Measurements from ENCODE around the gene RIMS3.
"Not testable (repeated sequence)": the region's sequence is repeated elsewhere in the genome, so short reads cannot be mapped to it uniquely, and the experiment has no call there.

The RIMS3 gene

DNA sequence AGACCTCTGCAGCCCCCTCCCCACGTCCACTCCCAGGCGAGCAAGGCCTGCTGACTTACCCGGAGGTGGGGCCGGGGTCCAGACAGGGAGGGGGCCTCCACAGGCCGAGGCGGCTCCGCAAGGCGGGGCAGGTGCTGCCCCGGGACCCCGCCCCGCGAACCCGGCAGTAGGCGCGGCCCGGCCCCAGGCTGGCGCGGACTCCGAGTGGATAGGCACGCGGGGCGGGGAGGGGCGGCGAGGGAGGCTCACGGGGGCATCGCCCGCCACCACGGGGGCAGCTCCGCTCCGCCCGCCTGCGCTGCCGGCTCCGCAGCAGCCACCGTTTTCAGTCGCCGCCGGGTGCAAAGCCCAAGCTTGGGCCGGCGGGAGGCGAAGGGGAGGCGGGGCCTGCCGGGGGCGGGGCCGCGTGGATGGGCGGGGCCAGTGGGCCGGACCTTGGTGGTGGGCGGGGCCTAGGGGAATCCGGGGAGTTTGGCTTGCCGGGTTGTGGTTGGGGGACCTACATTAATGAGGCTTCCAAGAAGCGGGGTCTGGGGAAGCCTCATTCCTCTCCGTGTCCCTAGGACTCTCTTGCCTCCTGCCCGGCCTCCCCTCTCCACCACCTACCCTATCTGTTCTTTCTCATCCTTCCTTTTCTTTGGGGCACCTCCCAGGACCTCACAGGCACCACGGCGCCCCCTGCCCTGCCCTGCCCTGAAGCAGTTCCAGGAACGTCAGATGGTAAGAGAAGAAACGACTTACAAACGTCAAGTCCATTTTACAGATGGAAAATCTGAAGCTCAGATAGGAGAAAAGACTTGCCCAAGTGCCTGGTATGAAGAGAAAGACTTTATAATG, at the start of gene RIMS3:
Gene RIMS3 (minus strand): TSS at position 348 of the 837 bp plus-strand sequence. CDS start 23,757 bp downstream, outside the sequence.
- peak; percentile 71 for DNase-seq

DNA sequence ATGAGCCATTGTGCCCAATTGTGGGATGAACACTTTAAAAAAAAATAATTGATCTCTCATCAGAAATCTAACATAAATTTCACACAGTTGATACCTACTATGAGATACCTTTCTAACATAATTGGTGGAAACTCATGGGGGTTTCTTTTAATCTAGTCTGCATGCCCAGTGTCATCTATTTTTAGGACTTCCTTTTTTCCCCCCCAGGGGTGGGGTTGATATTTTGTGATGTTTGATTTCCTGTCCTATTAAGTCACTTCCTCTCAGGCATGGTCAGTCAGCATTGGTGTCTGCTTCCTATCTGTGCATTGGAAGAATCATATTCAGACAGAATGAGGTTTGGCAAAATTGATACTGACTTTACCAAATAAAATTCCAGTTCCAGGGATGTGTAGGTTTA, 47.5 kb upstream of the RIMS3 start:
- DNase-seq, result no peak

DNA sequence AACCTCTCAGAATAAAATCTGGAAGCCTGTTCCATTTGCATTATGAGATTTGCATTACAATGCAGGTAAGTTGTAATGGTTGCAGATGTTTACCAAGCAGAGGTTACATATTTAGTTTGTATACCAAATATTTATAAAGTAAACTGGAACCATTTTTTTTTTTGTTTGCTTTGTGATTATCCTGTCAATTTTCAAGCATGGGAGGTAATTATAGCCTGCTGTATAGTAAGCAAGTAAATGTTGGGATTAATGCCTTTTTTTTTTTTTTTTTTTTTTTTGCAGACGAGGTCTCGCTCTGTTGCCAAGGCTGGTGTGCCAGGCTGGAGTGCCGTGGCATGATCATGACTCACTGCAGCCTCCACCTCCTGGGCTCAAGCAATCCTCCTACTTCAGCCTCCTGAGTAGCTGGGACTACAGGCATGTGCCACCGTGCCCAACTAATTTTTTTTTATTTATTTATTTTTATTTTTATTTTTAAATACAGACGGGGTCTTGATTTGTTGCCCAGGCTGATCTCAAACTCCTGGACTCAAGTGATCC, 47.0 kb upstream of the RIMS3 start:
- DNase-seq, result no peak

DNA sequence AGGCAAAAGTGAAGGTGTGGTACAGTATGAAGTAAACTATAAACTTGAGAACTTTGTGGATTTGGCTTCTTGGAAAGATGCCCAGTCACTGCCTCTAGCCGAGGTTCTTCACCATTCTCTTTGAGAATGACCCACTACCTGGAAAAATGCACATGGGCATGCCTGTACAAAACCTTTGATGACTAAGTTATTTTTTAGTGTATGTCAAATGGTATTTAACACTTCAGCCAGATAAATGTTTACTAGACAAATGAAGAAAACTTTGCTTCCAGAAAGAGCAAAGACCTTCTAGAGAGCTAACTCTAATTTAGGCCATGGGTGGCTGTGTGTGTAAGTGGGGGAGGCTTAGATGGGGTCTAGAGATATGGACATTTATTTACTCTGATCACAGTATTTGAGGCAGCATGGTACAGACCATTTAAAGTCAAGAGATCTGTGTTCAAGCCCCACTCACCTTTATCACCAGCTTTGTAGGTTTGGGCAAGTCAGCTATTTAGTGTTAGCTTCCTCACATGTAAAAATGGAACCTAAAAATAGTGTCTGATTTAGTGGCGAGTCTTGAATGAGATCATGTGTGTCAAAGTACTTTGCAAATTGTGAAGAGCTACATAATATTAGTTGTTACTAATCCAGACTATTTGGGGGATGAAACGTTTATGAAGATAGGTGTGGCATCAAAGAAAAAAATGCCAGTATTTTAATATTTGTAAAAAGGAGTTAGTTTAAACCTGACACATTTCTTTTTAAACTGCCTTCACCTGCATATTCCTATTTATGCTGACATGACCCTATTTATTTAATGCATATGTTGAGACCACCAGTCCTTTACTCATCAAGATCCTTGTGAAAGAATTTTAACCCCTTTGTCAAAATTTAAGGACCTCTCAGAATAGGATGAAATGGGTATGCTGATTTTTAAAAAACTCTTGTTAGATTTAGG, 46.3 kb upstream of the RIMS3 start:
- no peak for DNase-seq

DNA sequence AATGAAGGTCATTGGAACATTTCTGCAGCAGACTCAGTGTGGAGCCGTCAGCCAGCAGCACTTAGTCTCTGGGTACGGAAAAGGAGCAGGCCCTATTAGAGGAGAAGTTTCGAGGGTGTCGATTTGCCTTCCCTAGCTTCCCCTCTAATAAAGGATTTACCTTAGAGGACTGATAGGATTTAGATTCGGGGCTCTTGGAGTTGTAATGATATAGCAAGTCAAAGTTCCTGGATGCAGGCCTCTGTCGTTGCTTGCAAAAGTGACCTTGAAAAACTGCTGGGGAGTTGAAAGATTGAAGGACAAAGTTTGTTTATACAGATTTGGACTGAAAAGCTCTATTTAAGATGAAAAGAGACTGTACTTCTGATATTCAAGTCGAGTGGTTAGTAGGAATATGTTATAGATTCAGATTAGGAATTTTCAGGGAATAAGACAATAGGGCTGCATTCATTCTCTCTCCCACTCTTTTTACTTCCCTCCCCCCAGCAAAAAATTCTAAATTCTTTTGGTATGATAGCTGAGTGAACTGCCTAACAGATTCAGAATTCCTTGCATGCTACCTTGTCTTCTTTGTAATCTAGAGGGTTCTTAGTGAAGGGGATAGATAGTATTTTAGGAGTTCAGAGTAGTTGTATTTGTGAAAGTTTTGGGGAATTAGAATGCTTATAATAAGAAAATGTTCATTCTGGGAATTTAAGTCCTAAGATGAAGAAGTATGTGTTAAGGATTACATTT, 45.3 kb upstream of the RIMS3 start:
- no peak for DNase-seq

DNA sequence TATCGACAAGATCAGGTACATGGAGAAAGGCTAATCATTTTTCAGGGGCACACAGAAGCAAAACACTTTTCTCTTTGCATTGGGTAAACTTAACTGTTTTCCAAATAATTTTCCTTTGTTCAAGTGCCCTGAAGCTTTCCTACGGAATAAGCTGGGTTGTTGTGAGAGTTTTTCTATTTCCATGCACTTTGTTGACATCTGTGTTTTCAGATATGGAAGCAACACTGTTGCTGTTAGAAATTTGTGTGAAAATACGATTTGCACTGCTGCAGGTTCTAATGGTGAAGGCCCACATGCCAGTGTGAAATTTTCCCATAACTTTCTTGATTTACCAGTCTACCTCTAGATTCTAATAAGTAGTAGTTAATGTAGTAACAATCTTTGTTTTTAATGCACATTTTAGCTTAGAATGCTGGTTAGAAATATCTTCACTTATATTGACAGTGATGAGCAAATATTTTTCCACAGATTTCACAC, 44.4 kb upstream of the RIMS3 start:
- DNase-seq, result no peak

DNA sequence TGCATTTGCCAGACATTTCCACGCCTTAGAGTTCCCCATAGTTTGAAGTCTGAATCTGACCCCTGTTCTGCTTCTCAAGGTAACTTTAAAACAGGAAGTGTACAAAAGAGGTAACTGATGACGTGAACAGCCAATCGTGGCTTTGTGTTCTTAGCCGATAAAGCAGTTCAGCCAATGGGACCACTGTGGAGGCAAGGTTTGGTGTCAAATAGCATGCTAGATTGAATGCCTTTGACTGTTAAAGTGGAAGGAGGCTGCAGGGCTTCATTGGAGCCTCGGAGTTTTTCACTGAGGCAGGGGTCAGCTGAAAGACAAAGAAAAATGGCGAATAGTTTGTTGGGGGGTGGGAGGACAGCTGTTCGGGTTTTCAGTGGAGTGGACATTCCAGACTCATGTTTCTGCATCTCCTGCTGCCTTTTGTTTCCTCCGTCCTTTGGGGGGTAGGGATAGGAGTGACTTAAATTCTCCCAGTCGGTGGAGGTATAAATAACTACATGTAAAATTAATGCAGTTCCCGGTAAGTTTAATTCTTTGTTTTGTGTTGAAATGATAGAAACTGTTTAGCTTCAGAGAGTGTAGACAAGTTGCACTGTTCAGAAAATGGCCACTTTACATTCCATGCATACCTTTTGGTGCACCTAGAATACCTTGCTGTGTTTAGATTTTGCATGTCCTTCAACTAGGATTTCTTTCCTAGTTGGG, 43.8 kb upstream of the RIMS3 start:
- DNase-seq, result peak; percentile 97

DNA sequence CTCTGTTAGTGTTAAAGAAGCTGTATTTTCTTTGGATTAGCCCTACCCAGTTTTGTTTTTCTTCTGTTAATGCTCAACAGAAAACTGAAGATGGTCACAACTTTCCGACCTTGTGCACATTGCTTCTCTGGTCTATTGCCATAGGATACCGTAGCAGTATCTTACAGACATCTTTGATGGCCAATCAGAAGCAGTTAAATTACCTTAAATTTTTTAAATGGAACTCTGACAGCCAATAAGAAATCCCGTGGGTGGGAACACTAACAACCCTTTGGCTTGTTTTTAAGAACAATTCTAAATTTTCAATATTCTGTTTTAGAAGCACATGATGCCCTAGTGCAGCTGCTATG, 43.2 kb upstream of the RIMS3 start:
- peak; percentile 96 for DNase-seq

DNA sequence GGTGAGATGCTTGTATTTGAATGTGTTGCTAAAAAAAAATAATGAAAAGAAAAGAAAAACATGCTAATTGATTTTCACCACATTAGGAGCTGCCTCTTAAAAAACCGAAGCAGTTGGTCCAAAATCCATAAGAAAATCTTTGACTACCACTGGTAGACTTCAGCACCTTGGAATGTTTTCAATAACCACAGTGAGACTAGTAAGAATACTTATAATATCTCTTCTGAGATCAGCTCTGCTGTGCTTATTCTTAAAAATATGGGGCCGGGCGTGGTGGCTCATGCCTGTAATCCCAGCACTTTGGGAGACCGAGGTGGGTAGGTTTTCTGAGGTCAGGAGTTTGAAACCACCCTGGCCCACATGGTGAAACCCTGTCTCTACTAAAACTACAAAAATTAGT, 41.1 kb upstream of the RIMS3 start:
- no peak for DNase-seq

DNA sequence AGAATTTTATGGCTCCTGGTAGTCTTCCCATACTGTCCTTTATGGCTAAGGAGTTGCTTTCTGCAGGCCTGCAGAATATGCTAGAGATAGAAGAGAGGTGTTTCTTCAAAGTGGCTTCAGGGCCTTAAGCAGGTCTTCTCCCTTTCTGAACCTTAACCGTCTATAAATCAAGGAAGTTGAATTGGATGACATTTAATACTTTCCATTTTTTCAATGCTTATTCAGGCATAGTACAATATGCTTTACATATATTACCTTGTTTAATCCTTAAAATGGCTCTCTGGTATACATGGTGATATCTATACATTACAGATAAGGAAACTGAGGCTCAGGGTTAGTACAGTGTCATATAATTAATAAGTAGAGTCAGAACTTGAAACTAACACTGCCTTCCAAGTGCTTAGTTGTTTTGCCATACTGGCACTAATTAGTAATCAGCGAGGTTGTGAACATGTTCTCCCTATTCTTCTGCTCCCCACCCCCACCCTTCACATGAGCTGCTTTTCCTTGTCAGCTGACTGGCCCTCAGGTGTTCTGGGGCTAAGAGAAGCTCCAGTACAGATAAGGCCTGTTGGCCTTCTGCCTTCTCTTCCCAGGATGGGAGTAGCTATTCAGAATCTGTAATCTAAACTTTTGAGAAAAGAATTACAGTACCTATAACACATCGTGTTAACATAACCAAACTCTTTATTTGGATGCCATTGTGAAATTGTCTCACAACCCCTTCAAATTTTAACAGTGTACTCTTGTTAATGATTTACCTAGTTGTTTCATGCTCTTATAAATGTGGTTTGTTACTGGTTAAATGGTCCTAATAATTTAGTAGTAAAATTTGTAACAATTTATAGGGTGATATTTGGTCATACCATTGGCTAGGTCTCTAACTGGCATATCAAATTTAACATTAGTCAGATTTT, 39.6 kb upstream of the RIMS3 start:
- peak; percentile 73 for DNase-seq

DNA sequence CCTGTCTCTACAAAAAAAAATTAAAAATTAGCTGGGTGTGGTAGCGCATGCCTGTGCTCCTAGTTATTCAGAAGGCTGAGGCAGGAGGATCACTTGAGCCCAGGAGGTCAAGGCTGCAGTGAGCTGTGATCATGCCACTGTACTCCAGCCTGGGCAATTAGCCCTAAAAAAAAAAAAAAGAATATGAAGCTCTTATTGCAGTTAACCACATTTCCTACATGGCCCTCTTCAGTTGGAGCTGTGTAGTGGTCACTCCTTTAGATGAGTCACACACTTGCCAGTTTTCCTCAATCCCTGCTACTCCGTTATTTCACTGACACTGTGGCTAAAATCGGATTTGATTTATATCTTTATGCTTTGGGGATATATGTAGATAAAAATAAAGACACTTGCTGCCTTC, 37.8 kb upstream of the RIMS3 start:
- no peak for DNase-seq

DNA sequence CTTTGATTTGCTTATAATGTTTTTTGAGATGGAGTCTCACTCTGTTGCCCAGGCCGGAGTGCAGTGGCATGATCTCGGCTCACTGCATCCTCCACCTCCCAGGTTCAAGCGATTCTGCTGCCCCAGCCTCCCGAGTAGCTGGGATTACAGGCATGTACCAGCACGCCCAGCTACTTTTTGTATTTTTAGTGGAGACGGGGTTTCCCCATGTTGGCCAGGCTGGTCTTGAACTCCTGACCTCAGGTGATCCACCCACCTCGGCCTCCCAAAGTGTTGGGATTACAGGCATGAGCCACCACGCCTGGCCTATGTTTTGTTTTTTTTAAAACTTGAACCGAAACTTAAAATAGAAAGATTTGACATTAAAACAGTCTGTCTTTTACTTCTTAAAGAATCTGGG, 37.3 kb upstream of the RIMS3 start:
- not testable (repeated sequence) for DNase-seq

DNA sequence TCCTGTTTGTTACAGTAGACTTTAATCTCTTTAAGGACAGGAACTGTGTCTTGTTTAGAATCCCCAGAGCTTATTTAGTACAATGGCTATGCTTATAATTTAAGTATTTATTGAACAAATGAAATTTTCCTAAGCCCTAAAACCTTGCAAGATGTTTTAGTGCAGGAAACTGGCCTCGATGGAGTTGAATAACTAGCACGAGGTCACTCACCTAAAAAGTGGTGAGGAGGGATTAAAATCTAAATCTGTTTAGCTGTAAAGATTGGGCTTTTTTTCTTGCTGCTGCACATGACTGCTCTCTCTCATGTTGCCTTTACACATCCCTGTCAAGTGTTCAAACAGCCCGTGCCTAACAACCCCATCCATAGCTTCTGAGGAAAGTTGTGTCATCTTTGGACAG, 36.2 kb upstream of the RIMS3 start:
- no peak for DNase-seq

DNA sequence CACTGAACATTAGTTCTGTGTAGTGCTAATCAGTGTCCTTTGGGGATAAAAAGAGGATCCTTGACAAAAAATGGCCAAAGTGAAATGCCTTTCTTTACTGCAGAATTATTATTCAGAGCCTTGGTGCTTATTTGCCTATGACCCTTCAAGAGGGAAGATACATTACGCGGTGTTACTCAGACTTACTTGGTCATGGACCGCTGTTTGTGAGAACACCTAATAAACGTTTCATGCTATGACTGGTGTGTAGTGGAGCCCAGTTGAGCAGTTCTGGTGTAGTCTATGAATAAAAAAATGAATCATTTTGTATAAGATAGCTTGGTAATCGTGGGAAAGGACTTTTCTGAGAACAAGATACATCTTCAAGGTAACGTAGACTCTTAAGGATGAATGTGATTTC, 34.3 kb upstream of the RIMS3 start:
- no peak for DNase-seq

DNA sequence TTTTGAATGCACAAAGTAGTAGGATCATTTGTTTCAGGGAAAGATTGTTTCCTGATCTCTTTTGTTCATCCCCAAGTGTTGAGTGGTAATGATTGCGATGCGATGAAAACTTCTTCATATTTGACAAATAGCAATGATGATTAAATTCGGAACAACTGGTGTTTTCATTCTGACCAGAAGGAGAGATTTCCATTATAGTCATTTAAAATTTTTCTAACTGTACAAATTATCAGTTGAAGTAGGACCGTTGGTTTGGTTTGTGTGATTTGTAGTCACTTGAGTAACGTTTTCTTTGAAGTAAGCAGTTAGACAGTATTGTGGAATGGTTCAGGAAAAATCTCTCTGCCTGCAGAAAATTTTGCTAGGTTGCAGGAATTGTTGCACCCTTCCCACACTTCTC, 32.0 kb upstream of the RIMS3 start:
- DNase-seq, result no peak

DNA sequence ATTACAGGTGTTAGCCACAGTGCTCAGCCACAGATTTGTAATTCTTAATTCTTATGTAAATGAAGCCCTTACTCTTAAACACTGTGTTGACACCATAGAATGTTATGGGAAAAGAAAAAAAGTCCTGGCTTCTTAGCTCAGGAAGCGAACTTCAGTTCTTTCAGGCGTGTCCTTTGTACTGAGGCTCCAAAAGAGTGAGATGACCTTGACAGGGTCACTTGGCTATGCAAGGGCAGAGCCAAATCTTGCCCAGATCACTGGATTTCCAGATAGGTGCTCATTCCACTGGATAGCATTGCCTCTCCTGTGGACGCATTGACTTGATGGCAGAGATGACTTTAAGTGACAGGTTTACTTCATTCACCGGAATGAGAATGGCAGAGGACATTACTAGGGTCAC, 30.8 kb upstream of the RIMS3 start:
- no peak for DNase-seq

DNA sequence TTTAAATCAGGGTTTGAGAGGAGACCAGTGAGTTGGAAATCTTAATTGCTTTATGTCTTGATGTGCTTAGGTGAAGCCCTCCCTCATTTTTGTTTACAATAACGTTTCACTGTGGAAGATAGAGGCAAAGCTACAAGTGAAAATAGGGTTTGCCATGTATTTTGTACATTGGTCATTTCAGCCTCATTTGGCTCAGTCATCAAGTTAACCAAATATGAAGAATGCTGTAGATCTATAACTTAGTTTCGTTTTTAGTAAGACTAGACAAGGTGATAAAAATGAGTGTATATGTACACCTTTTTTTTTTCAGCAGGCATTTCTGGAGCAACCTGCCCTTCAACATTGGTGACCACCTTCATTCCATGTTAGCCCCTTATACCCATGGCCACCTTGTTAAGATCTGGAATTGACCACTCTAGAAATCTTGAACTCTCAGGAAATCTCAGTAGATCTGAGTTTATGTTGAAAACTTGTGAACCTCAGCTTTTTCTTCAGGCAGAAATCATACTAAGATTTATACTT, 28.9 kb upstream of the RIMS3 start:
- no peak for DNase-seq

DNA sequence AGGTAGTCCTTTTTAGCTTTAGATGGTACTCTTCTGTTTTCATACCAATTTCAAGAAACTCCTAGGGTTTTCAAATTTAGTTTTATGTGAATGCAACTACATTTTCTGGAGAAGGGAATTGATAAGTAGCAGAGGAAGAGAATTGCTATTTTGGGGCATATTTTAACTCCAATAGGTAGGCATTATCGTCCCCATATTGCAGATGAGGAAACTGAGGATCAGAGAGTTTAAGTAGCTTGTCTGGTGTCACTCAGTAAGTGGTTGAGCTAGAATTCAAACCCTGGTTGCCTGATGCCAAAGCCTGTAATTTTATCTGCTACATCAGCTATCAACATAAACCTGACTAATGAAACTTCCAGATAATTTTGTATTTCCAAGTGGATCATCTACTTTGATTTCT, 27.9 kb upstream of the RIMS3 start:
- no peak for DNase-seq

DNA sequence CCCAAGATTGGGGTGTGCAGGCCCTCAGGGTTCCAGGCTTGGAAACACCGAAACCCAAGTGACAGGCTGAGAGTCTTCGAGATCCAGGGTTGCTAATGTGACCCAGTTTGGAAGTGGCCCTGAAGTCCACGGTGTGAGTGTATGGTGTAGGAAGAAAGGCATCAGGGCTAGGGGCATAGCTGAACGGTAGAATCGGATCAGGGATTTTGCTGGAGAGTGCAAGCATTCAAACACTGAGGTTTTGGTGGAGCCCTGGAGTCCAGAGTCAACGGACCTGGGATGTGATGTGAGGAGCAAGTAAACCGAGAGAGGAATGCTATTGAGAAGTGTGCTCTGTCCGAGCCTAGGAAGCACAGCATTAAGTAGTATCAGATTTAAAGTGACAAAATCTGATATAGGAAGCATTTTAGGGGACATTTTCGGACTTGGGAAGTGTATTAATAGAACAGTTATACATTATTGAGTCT, 27.0 kb upstream of the RIMS3 start:
- DNase-seq, result peak; percentile 42

DNA sequence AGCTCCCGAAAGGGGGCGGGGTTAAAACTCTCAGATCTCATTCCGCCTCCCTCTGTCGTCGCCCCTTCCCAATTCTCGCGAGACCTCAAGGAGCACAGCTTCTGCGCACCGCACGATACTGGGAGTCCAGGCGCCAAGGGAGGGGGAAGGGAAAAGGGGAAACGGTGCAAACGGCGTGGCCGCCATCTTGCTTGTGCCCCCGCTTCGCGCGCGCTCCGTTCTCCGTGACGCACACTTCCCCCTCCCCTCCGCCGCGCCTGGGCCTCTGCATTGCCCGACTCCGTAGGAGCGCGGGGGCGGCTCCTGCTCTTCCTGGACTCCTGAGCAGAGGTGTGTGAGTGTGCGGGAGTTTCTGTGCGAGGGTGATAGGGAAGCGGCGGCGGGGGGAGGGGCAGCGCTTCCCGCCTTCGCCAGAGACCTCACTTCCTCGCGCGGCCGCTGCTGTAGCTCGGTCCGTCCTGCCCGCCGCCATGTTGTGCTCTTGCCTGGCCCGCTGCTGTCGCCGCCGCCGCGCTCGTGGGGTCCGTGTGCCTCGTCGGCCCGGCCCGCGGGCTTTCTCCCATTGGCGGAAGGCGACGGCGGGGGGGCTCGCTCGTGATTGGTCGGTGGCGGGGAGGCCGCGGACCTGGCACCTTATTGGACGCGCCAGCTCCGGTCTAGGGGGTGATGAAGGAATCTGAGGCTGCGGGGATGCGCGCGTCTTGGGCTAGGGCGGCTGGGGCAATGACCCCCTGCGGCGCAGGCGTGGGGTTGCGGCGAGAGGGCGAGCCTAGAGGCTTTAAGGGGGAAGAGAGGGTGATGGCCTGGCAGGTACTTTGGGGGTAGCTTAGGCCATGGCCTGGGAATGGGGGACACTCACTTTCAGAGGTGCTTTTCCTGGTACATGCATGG, 26.3 kb upstream of the RIMS3 start, which contains the start of gene NFYC:
Gene NFYC (plus strand): TSS at position 167 of the 891 bp plus-strand sequence. CDS start 47,140 bp downstream, outside the sequence.
- peak; percentile 98 for DNase-seq

Data from NCI-H2171 treated with DMSO at 0.1 percent for 48 hours (cell line).